Activated naive CD4-positive, alpha-beta T cell treated with anti-CD3 and anti-CD28 coated beads, Interleukin-2, amount 50 U/mL, for 24 hours (primary cell): Measurements from ENCODE around the gene PROCA1.
"Not testable (repeated sequence)": the region's sequence is repeated elsewhere in the genome, so short reads cannot be mapped to it uniquely, and the experiment has no call there.

Experiments
- H3K27ac Mint-ChIP-seq: one replicate; pipeline ENCODE4 v1.8.0; 2021; ENCODE audit warnings: mild to moderate bottlenecking, mixed read lengths
- H3K27me3 Mint-ChIP-seq: one replicate; pipeline ENCODE4 v1.8.0; 2021; ENCODE audit warnings: mixed read lengths
- H3K36me3 Mint-ChIP-seq: one replicate; pipeline ENCODE4 v1.8.0; 2021; ENCODE audit warnings: mixed read lengths
- H3K4me1 Mint-ChIP-seq: one replicate; pipeline ENCODE4 v1.8.0; 2021; ENCODE audit warnings: mixed read lengths
- H3K4me3 Mint-ChIP-seq: one replicate; pipeline ENCODE4 v1.8.0; 2021; ENCODE audit warnings: mild to moderate bottlenecking, mixed read lengths
- H3K9me3 Mint-ChIP-seq: one replicate; pipeline ENCODE4 v1.8.0; 2021; ENCODE audit warnings: mixed read lengths

PROCA1 gene

GRCh38 chr17:28685366-28685765, 26.3 kb downstream of the PROCA1 start:
- Mint-ChIP-seq H3K36me3 (peaks cover 24% of the 10 kb centered on the region), H3K4me1 (no peaks in the 10 kb centered on the region), H3K4me3 (no peak overlapping the region), H3K9me3 (no peaks in the 10 kb centered on the region), H3K27ac (no peak overlapping the region), H3K27me3 (no peaks in the 10 kb centered on the region)

DNA sequence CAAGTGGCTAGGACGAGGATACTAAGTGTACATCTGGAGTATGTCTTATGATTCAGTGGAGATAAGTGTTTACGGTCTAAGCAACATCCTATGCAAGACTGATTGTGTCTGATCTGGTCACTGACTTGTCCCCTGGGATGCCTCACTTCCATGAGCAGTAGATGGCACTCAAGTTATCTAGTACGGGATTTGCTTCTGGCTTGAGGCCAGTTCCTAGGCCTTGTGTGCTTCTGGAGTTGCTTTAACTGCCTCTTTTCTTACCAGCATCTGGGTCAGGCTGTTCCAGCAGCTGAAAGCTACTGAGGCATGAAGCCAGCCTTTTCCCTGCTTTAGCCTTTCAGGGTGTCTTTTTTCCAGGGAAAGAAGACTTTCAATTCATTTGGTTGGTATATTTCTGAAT, 26.7 kb downstream of the PROCA1 start:
- Mint-ChIP-seq H3K4me3 (no peak overlapping the region), H3K27me3 (no peaks in the 10 kb centered on the region), H3K4me1 (no peaks in the 10 kb centered on the region), H3K27ac (no peak overlapping the region), H3K36me3 (peaks cover 23% of the 10 kb centered on the region), H3K9me3 (no peaks in the 10 kb centered on the region)

GRCh38 chr17:28682655-28683054, 29.0 kb downstream of the PROCA1 start:
- no peaks in the 10 kb centered on the region for H3K27me3 Mint-ChIP-seq
- peaks cover 14% of the 10 kb centered on the region for H3K36me3 Mint-ChIP-seq
- no peak overlapping the region for H3K4me3 Mint-ChIP-seq

GRCh38 chr17:28675980-28676379, 35.7 kb downstream of the PROCA1 start:
- Mint-ChIP-seq H3K36me3 (peaks cover 16% of the 10 kb centered on the region), H3K27ac (no peak overlapping the region), H3K4me1 (peaks cover 3% of the 10 kb centered on the region), H3K4me3 (no peak overlapping the region), H3K27me3 (no peaks in the 10 kb centered on the region), H3K9me3 (no peaks in the 10 kb centered on the region)

More at GRCh38 chr17:28682655-28683054, 29.0 kb downstream of the PROCA1 start:
- Mint-ChIP-seq H3K27ac (no peak overlapping the region), H3K4me1 (no peaks in the 10 kb centered on the region), H3K9me3 (no peaks in the 10 kb centered on the region)

- Mint-ChIP-seq H3K36me3 (peaks cover 18% of the 10 kb centered on the region), H3K27ac (no peak overlapping the region), H3K4me1 (peaks cover 4% of the 10 kb centered on the region)
Observed at GRCh38 chr17:28675490-28675889, 36.2 kb downstream of the PROCA1 start.

DNA sequence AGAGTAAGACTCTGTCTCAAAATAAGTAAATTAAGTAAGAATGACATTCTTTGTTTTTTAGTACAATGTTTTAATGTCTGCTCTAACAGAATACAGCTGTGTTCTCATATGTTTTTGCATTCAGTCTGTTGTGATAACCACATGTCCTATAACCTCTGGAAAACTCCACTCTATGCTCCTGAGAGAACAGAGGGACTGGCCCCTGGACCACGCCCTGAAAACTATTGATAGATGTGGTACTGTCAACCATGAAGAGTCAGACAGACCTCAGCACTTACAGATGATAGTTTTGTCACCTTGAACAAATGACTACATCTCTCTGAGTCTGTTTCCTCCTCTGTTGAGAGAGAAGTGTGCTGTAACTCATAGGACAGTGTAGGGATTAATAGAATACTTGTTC, 41.8 kb downstream of the PROCA1 start:
- Mint-ChIP-seq H3K27ac (no peak overlapping the region), H3K36me3 (peaks cover 18% of the 10 kb centered on the region), H3K9me3 (no peaks in the 10 kb centered on the region), H3K4me3 (no peak overlapping the region), H3K27me3 (no peaks in the 10 kb centered on the region), H3K4me1 (peaks cover 27% of the 10 kb centered on the region)

More at GRCh38 chr17:28675490-28675889, 36.2 kb downstream of the PROCA1 start:
- no peaks in the 10 kb centered on the region for H3K27me3 Mint-ChIP-seq
- no peak overlapping the region for H3K4me3 Mint-ChIP-seq
- no peaks in the 10 kb centered on the region for H3K9me3 Mint-ChIP-seq

DNA sequence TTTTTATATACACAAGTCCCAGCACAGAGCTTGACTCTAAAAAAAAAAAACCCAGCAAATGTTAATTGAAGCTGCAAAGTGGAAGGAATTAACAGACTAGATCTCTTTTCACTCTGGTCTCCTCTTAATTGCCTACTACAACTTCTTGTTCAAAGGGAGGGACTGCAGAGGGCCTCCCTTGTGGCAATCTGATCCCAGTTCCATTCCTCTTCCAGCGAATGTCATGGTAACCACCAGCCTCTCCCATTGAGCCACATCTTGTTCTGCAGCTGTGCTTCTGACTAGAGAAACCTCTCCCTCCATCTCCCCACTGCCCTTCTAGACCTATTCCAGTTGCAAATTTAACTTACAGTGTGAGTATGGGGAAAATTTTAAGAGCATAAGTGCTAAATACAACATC, 43.8 kb downstream of the PROCA1 start:
- H3K4me3 Mint-ChIP-seq: no peak overlapping the region
- peaks cover 48% of the 10 kb centered on the region for H3K4me1 Mint-ChIP-seq
- H3K9me3 Mint-ChIP-seq: no peaks in the 10 kb centered on the region
- H3K27ac Mint-ChIP-seq: peak overlapping the region; percentile 52
- peaks cover 15% of the 10 kb centered on the region for H3K36me3 Mint-ChIP-seq
- H3K27me3 Mint-ChIP-seq: no peaks in the 10 kb centered on the region

- no peak overlapping the region for H3K27ac Mint-ChIP-seq
- peaks cover 60% of the 10 kb centered on the region for H3K4me1 Mint-ChIP-seq
- no peaks in the 10 kb centered on the region for H3K9me3 Mint-ChIP-seq
- no peaks in the 10 kb centered on the region for H3K27me3 Mint-ChIP-seq
- peaks cover 12% of the 10 kb centered on the region for H3K36me3 Mint-ChIP-seq
- H3K4me3 Mint-ChIP-seq: peak overlapping the region; percentile 6
Observed at GRCh38 chr17:28665994-28666393, 45.7 kb downstream of the PROCA1 start.

GRCh38 chr17:28663723-28664122, 48.0 kb downstream of the PROCA1 start:
- peak overlapping the region; percentile 99 for H3K4me3 Mint-ChIP-seq
- peaks cover 9% of the 10 kb centered on the region for H3K36me3 Mint-ChIP-seq
- no peaks in the 10 kb centered on the region for H3K27me3 Mint-ChIP-seq
- no peaks in the 10 kb centered on the region for H3K9me3 Mint-ChIP-seq
- peaks cover 71% of the 10 kb centered on the region for H3K4me1 Mint-ChIP-seq
- H3K27ac Mint-ChIP-seq: peak overlapping the region; percentile 100

DNA sequence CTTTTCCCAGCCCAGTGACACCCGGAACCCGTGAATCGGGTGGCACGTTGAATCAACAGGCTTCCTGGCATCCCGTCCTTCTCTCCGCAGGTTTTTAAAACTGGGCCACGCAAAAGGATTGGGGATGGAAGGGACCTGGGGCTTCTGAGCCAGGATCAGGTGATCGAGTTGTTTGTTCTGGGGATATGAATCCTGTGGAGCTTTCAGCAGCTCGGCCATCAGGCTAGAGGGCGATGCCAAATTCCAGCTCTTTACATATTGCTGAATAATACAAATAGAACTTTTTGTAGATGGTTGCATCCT, 49.2 kb downstream of the PROCA1 start:
- Mint-ChIP-seq H3K27me3 (no peaks in the 10 kb centered on the region), H3K9me3 (no peaks in the 10 kb centered on the region), H3K27ac (peak overlapping the region; percentile 100)

GRCh38 chr17:28661635-28662526, 49.8 kb downstream of the PROCA1 start, which contains the start of the genes SDF2 and SUPT6H:
TSS of gene SDF2 (minus strand) at chr17:28661906. CDS start at chr17:28661876, 30 bp downstream.
TSS of gene SUPT6H (plus strand) at chr17:28662205. CDS start at chr17:28673402, 11,197 bp downstream.
- Mint-ChIP-seq H3K27me3 (no peaks in the 10 kb centered on the region), H3K27ac (peak within 1 kb of the TSS; percentile 100), H3K9me3 (no peaks in the 10 kb centered on the region), H3K36me3 (peaks cover 11% of the 10 kb centered on the region), H3K4me3 (peak within 1 kb of the TSS; percentile 99), H3K4me1 (peaks cover 63% of the 10 kb centered on the region)

More for the DNA sequence above, 49.2 kb downstream of the PROCA1 start:
- H3K4me3 Mint-ChIP-seq: peak overlapping the region; percentile 99
- H3K4me1 Mint-ChIP-seq: peaks cover 64% of the 10 kb centered on the region
- H3K36me3 Mint-ChIP-seq: peaks cover 11% of the 10 kb centered on the region

DNA sequence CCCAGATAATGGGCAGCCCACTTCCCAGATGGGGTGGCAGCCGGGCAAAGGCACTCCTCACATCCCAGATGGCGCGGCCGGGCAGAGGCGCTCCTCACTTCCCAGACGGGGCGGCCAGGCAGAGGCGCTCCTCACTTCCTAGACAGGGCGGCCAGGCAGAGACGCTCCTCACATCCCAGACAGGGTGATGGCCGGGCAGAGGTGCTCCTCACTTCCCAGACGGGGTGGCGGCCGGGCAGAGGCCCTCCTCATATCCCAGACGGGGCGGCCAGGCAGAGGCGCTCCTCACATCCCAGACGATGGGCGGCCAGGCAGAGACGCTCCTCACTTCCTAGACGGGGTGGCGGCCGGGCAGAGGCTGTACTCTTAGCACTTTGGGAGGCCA, 52.2 kb downstream of the PROCA1 start:
- peaks cover 57% of the 10 kb centered on the region for H3K4me1 Mint-ChIP-seq
- not testable (repeated sequence) for H3K9me3 Mint-ChIP-seq, H3K4me3 Mint-ChIP-seq, H3K27ac Mint-ChIP-seq, H3K36me3 Mint-ChIP-seq, H3K27me3 Mint-ChIP-seq

DNA sequence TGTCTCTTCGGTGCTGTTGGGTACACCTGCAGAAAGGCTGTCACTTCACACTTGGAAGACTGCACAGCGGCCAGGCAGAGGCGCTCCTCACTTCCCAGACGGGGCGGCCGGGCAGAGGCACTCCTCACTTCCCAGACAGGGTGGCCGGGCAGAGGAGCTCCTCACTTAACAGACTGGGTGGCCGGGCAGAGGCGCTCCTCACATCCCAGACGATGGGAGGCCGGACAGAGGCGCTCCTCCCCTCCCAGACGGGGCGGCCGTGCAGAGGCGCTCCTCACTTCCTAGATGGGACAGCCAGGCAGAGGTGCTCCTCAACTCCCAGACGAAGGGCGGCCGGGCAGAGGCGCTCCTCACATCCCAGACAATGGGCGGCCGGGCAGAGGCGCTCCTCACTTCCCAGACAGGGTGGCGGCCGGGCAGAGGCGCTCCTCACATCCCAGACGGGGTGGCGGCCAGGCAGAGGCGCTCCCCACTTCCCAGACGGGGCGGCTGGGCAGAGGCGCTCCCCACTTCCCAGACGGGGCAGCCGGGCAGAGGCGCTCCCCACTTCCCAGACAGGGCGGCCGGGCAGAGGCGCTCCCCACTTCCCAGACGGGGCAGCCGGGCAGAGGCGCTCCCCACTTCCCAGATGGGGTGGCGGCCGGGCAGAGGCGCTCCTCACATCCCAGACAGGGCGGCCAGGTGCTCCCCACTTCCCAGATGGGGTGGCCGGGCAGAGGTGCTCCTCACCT, 52.8 kb downstream of the PROCA1 start:
- not testable (repeated sequence) for H3K4me3 Mint-ChIP-seq, H3K9me3 Mint-ChIP-seq, H3K36me3 Mint-ChIP-seq, H3K27me3 Mint-ChIP-seq, H3K27ac Mint-ChIP-seq
- peaks cover 52% of the 10 kb centered on the region for H3K4me1 Mint-ChIP-seq

GRCh38 chr17:28658342-28658741, 53.3 kb downstream of the PROCA1 start:
- not testable (repeated sequence) for H3K27ac Mint-ChIP-seq, H3K4me3 Mint-ChIP-seq, H3K9me3 Mint-ChIP-seq, H3K36me3 Mint-ChIP-seq, H3K27me3 Mint-ChIP-seq
- peaks cover 46% of the 10 kb centered on the region for H3K4me1 Mint-ChIP-seq

GRCh38 chr17:28657756-28658155, 53.9 kb downstream of the PROCA1 start:
- H3K27me3 Mint-ChIP-seq: no peaks in the 10 kb centered on the region
- H3K27ac Mint-ChIP-seq: peak overlapping the region; percentile 88
- H3K36me3 Mint-ChIP-seq: peaks cover 2% of the 10 kb centered on the region
- no peaks in the 10 kb centered on the region for H3K9me3 Mint-ChIP-seq
- peaks cover 40% of the 10 kb centered on the region for H3K4me1 Mint-ChIP-seq
- no peak overlapping the region for H3K4me3 Mint-ChIP-seq

DNA sequence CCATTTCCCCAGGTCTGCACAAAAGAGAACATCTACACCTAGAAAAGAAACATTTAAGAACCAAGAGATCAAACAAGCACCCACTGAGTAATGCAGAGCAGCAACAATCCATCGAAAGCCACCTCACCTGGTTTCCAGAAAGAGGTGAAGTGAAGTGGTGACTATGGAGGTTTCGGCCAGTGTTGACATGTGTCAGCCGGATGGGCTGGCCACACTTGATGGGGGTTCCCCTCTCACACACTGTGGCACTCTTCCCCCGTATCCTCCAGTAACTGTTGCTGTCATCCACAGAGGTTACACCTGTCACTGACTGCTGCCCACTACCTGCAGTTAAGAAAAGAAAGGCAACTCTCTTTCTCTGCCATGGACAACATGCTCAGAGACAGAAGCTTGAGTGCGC, 56.5 kb downstream of the PROCA1 start:
- Mint-ChIP-seq H3K27me3 (no peaks in the 10 kb centered on the region), H3K4me3 (no peak overlapping the region), H3K27ac (no peak overlapping the region), H3K4me1 (peaks cover 22% of the 10 kb centered on the region), H3K36me3 (peaks cover 2% of the 10 kb centered on the region), H3K9me3 (no peaks in the 10 kb centered on the region)
